NCI-H1105 treated with DMSO at 0.1 percent for 48 hours (cell line): ENCODE data around the gene OXCT2.
A peak's percentile ranks its signal among the peaks of the same experiment; 100 is the strongest.
"Not testable (repeated sequence)": the region's sequence is repeated elsewhere in the genome, so short reads cannot be mapped to it uniquely, and the experiment has no call there.

ENCODE experiments used
- DNase-seq: peaks from one replicate; lab custom pipeline; 2025; lab: John Stamatoyannopoulos, UW

Gene OXCT2

GRCh38 chr1:39771022-39771532 lies at the start of gene OXCT2:
Gene OXCT2 (minus strand): TSS chr1:39771348. CDS start chr1:39771255, 93 bp downstream.
- not testable (repeated sequence) for DNase-seq

- DNase-seq = no peak
These were observed 48.1 kb upstream of the OXCT2 start for GRCh38 chr1:39819091-39819812.

GRCh38 chr1:39818482-39818881 lies 47.3 kb upstream of the OXCT2 start:
- DNase-seq = no peak

- not testable (repeated sequence) for DNase-seq
These were observed 46.2 kb upstream of the OXCT2 start for GRCh38 chr1:39817091-39817932.

- peak; percentile 54 for DNase-seq
These were observed 45.4 kb upstream of the OXCT2 start for GRCh38 chr1:39816415-39817090.

- no peak for DNase-seq
These were observed 41.8 kb upstream of the OXCT2 start for GRCh38 chr1:39812913-39813312.

GRCh38 chr1:39808784-39809517 lies 37.8 kb upstream of the OXCT2 start:
- DNase-seq = no peak

GRCh38 chr1:39805385-39805784 lies 34.2 kb upstream of the OXCT2 start:
- no peak for DNase-seq

- no peak for DNase-seq
These were observed 31.5 kb upstream of the OXCT2 start for GRCh38 chr1:39802496-39803260.

- DNase-seq = no peak
These were observed 29.3 kb upstream of the OXCT2 start for GRCh38 chr1:39800471-39800835.

- peak; percentile 52 for DNase-seq
These were observed 28.8 kb upstream of the OXCT2 start for GRCh38 chr1:39799770-39800470.

GRCh38 chr1:39798859-39799769 lies 28.0 kb upstream of the OXCT2 start:
- DNase-seq = not testable (repeated sequence)

- no peak for DNase-seq
These were observed 24.5 kb upstream of the OXCT2 start for GRCh38 chr1:39795651-39796050.

GRCh38 chr1:39791838-39792237 lies 20.7 kb upstream of the OXCT2 start:
- no peak for DNase-seq

GRCh38 chr1:39789571-39790110 lies 18.5 kb upstream of the OXCT2 start:
- no peak for DNase-seq

- DNase-seq = peak; percentile 68
These were observed 17.8 kb upstream of the OXCT2 start, which contains the start of gene BMP8B for GRCh38 chr1:39788758-39789570. Gene BMP8B (minus strand): TSS chr1:39788865. CDS start chr1:39788485, 380 bp downstream.

- no peak for DNase-seq
These were observed 17.2 kb upstream of the OXCT2 start for GRCh38 chr1:39788426-39788757.

GRCh38 chr1:39787964-39788363 lies 16.8 kb upstream of the OXCT2 start:
- not testable (repeated sequence) for DNase-seq
